ENCODE data around the gene MACF1.

GRCh38 chr1:39342776-39343175 is 138.3 kb downstream of the MACF1 start:
- TF ChIP-seq HDGF (IDR thresholded peaks at IDR 0.05; ENCODE audit: borderline replicate concordance): no peak
- TF ChIP-seq ELF4 (IDR thresholded peaks at IDR 0.05): no peak
- no peak for TF ChIP-seq SP1 (IDR thresholded peaks at IDR 0.05)
- TF ChIP-seq FOXA1 (IDR thresholded peaks at IDR 0.05): no peak
- TF ChIP-seq FOXM1 (IDR thresholded peaks at IDR 0.05; ENCODE audit: borderline replicate concordance): no peak
- no peak for TF ChIP-seq SUZ12 (IDR thresholded peaks at IDR 0.05)
- no peak for TF ChIP-seq FOXK2 (IDR thresholded peaks at IDR 0.05)
- TF ChIP-seq TARDBP (IDR thresholded peaks at IDR 0.05): no peak
- no peak for TF ChIP-seq PKNOX1 (IDR thresholded peaks at IDR 0.05)
- no peak for TF ChIP-seq CTBP1 (IDR thresholded peaks at IDR 0.05; ENCODE audit: borderline replicate concordance)
- TF ChIP-seq ZNF384 (IDR thresholded peaks at IDR 0.05): no peak
- TF ChIP-seq BHLHE40 (IDR thresholded peaks at IDR 0.05; ENCODE audit: borderline replicate concordance): no peak
- no peak for TF ChIP-seq NFRKB (IDR thresholded peaks at IDR 0.05)

Measured in HEK293T (cell line).